D721Med (cell line): ENCODE results near the gene KCNK10.

Experiments
- DNase-seq: peaks from one replicate; pipeline ENCODE4 v3.0.0; 2011; ENCODE audit warnings: low spot score; ENCODE audit not compliant: insufficient read length
- FAIRE-seq: peaks from 2 replicates; lab custom pipeline; 2011; peaks lifted over from hg19 to GRCh38; lab: Jason Lieb, UNC
- CTCF ChIP-seq: IDR thresholded peaks from 2 replicates; pipeline ENCODE4 v1.5.1; 2012; ENCODE audit warnings: mild to moderate bottlenecking, control low read depth; ENCODE audit not compliant: insufficient read depth; ENCODE audit errors: missing control alignments

KCNK10 gene

GRCh38 chr14:88258021-88258420 lies 65.0 kb downstream of the KCNK10 start:
- no peak for TF ChIP-seq CTCF
- FAIRE-seq, result no peak
- no peak for DNase-seq

GRCh38 chr14:88256997-88257950 lies 65.8 kb downstream of the KCNK10 start:
- no peak for DNase-seq
- FAIRE-seq, result no peak
- TF ChIP-seq CTCF, result no peak

- FAIRE-seq, result no peak
- no peak for DNase-seq
- TF ChIP-seq CTCF, result no peak
These were observed 67.3 kb downstream of the KCNK10 start for GRCh38 chr14:88255798-88256197.

GRCh38 chr14:88255196-88255595 lies 67.9 kb downstream of the KCNK10 start:
- DNase-seq (no peak), FAIRE-seq (no peak)
- TF ChIP-seq CTCF, result no peak

- TF ChIP-seq CTCF, result no peak
- FAIRE-seq (no peak), DNase-seq (no peak)
These were observed 70.6 kb downstream of the KCNK10 start for GRCh38 chr14:88252498-88252897.

- no peak for DNase-seq
- no peak for TF ChIP-seq CTCF
- no peak for FAIRE-seq
These were observed 71.4 kb downstream of the KCNK10 start for GRCh38 chr14:88251650-88252049.

- no peak for TF ChIP-seq CTCF
- DNase-seq (no peak), FAIRE-seq (no peak)
These were observed 73.8 kb downstream of the KCNK10 start for GRCh38 chr14:88249266-88249665.
